ENCODE results near the gene TSKU.
"Not testable (repeated sequence)": the region's sequence is repeated elsewhere in the genome, so short reads cannot be mapped to it uniquely, and the experiment has no call there.

The TSKU gene, protein sequence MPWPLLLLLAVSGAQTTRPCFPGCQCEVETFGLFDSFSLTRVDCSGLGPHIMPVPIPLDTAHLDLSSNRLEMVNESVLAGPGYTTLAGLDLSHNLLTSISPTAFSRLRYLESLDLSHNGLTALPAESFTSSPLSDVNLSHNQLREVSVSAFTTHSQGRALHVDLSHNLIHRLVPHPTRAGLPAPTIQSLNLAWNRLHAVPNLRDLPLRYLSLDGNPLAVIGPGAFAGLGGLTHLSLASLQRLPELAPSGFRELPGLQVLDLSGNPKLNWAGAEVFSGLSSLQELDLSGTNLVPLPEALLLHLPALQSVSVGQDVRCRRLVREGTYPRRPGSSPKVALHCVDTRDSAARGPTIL

DNA sequence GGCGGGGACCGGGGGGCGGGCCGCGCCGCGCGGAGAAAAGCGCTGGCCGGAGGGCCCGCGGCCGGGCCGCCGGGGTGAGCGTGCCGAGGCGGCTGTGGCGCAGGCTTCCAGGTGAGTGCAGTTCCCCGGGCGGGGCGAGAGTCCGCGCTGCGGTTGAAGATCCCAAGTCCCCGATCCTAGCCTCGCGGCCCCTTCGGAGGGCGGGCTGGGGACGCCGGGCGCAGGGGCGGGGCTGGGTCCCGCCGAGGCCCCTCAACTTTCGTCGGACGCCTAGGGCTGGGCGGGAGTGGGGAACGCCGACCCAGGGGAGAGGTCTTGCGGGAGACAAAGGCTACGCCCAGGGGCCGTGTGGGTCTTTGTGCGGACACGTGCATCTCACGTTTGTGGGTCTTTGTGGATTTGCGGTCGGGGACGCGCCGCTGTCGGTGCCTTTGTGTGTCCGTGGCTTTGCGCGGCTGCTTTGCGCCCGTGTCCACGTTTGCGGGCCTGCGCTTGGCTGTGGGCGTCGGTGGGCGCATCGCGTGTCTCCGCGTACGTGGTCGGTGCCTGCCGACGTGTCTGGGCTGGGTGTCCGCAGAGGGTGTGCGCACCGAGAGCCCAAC, at the start of gene TSKU:
Gene TSKU (plus strand): TSS at position 63 of the 602 bp plus-strand sequence. CDS start 12,261 bp downstream, outside the sequence.
- Histone ChIP-seq H3K4me2 (peak within 1 kb of the TSS; percentile 93 to 100 (median 99)), H4K20me1 (peaks cover 15 to 45% (median 45%) of the 10 kb centered on the region in 11 experiments; a peak in 21 of 22 replicates), H3K27me3 (no peaks in the 10 kb centered on the region), H3K27ac (peak within 1 kb of the TSS; percentile 74 to 96 (median 93)), H3K9me3 (replicated peaks in 1 of 11) (peaks cover 0 to 3% (median 0%) of the 10 kb centered on the region in 11 experiments; a peak in 3 of 22 replicates), H3K4me3 (peak within 1 kb of the TSS; percentile 78 to 93 (median 86)), H3K4me1 (peaks cover 26 to 69% (median 58%) of the 10 kb centered on the region in 10 experiments), H3K36me3 (peaks cover 0 to 6% (median 0%) of the 10 kb centered on the region in 11 experiments; a peak in 2 of 22 replicates), H3K9ac (peak within 1 kb of the TSS; percentile 86 to 97 (median 93))
- no peak for TF ChIP-seq Cebpa-rat (IDR thresholded peaks at IDR 0.05)

DNA sequence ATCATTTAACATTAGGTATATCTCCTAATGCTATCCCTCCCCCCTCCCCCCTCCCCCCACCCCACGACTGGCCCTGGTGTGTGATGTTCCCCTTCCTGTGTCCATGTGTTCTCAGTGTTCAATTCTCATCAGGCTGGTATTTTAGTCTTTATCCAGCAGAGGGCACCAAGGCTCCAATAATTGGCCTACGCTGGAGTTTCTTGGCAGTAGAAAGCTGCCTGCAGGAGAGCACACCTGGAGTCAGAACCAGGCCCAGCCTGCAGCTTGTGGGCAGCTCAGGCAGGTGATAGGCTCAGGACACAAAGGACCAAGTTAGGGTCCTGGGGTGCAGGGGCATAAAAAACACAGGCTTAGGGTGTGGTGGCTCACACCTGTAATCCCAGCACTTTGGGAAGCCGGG, 49.2 kb upstream of the TSKU start:
- not testable (repeated sequence) for H3K27ac ChIP-seq; H3K9me3 ChIP-seq (replicated peaks in 1 of 11); H3K9ac ChIP-seq; H4K20me1 ChIP-seq; H3K27me3 ChIP-seq; H3K4me2 ChIP-seq; H3K36me3 ChIP-seq; H3K4me3 ChIP-seq
- H3K4me1 ChIP-seq: peaks cover 0 to 17% (median 0%) of the 10 kb centered on the region in 10 experiments; a peak in 3 of 20 replicates

DNA sequence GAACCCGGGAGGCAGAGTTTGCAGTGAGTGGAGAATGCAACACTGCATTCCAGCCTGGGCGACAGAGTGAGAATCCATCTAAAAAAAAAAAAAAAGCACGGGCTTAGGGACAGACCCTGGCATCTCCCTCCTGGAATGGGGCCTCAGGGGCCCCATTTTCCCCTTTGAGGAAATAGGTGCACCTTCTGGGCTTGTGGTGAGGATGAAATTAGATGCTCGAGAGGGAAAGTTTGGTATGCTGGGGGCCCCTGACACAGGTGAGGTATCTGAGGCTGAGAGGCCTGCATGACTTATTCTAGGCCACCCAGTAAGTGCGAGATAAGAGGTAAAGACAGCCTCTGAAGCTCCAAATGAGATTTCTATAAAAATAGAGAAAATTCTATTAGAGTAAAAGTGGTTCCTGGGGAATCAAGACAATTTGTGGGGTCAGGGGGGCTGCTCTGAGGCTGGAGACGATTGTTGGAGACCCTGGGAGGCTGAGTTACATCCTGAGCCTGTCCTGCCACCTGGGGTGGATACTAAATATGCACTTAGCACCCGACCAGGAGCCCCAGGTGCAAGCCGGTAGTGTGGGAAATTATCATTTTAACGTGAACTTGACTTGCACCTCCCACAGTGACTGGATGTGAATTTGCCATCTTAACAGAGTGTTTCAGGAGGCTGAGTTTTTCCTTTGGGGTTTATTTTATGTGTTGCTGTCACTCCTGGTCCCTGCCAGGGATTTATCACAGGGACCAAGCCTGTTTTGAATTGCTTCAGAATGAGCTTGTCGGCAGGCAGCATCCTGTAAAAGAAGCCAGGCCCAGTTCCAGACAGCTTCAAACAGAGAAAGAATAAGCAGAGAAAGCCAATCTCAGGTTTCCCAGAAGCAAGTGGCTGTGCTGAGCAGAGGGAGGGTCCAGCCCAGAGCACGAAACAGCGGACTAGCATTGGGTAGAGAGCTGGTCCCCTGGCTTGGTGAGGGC, 48.4 kb upstream of the TSKU start:
- no peak overlapping the region for H3K27ac ChIP-seq
- no peak for TF ChIP-seq Cebpa-rat (IDR thresholded peaks at IDR 0.05)
- peaks cover 0 to 6% (median 0%) of the 10 kb centered on the region in 11 experiments; a peak in 1 of 22 replicates for H4K20me1 ChIP-seq
- H3K36me3 ChIP-seq: no peaks in the 10 kb centered on the region
- no peak overlapping the region for H3K4me2 ChIP-seq
- H3K27me3 ChIP-seq: no peaks in the 10 kb centered on the region
- no peak overlapping the region for H3K4me3 ChIP-seq
- H3K4me1 ChIP-seq: peaks cover 0 to 17% (median 0%) of the 10 kb centered on the region in 10 experiments; a peak in 3 of 20 replicates
- H3K9me3 ChIP-seq (replicated peaks in 1 of 11): no peaks in the 10 kb centered on the region
- H3K9ac ChIP-seq: no peak overlapping the region

DNA sequence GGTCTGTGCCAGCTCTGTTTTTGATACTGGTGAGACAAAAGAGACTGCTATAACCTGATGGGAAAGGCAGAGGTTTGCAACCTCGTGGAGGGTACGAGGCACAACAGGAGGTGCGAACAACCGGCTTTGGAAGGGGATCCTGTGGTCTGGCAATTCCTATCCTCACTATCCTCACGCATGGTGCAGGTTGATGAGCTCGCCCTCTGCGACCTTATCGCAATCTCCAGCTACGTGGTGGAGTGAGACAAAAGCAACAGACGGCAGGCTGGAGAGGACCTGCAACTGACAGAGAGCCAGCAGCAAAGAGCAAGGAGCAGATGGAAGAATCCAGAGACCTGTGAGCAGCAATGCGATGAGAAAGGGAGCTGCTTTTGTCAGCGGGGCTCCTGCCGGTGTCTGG, 47.3 kb upstream of the TSKU start:
- Histone ChIP-seq H4K20me1 (peaks cover 0 to 6% (median 0%) of the 10 kb centered on the region in 11 experiments; a peak in 1 of 22 replicates), H3K4me2 (no peak overlapping the region), H3K4me3 (no peak overlapping the region), H3K27ac (no peak overlapping the region), H3K9me3 (replicated peaks in 1 of 11) (no peaks in the 10 kb centered on the region), H3K36me3 (no peaks in the 10 kb centered on the region), H3K9ac (no peak overlapping the region), H3K4me1 (peaks cover 0 to 22% (median 0%) of the 10 kb centered on the region in 10 experiments; a peak in 4 of 20 replicates), H3K27me3 (no peaks in the 10 kb centered on the region)
- TF ChIP-seq Cebpa-rat (IDR thresholded peaks at IDR 0.05): no peak

DNA sequence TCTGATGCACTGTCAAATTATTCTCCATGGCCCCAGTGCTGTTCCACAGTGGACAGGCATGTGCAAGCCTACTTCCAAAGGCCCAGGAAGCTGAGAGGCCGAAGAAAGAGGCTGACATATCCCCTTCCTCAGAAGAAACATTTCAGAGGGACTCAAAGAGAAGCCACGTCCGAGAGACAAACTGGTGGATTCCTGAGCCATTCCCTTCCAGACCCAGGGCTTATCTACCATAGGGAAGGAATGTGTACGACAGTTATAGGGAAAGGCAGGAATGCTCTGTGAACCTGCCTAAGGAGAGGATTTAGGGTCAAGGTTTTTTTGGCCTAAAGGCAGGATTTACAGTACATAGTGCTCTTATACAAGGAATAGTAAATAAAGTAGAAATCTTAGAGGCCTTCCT, 46.9 kb upstream of the TSKU start:
- Histone ChIP-seq H4K20me1 (peaks cover 0 to 6% (median 0%) of the 10 kb centered on the region in 11 experiments; a peak in 1 of 22 replicates), H3K4me1 (peaks cover 0 to 22% (median 0%) of the 10 kb centered on the region in 10 experiments; a peak in 4 of 20 replicates), H3K27ac (no peak overlapping the region), H3K36me3 (no peaks in the 10 kb centered on the region), H3K4me2 (no peak overlapping the region), H3K9ac (no peak overlapping the region), H3K9me3 (replicated peaks in 1 of 11) (no peaks in the 10 kb centered on the region), H3K27me3 (no peaks in the 10 kb centered on the region), H3K4me3 (no peak overlapping the region)
- no peak for TF ChIP-seq Cebpa-rat (IDR thresholded peaks at IDR 0.05)

DNA sequence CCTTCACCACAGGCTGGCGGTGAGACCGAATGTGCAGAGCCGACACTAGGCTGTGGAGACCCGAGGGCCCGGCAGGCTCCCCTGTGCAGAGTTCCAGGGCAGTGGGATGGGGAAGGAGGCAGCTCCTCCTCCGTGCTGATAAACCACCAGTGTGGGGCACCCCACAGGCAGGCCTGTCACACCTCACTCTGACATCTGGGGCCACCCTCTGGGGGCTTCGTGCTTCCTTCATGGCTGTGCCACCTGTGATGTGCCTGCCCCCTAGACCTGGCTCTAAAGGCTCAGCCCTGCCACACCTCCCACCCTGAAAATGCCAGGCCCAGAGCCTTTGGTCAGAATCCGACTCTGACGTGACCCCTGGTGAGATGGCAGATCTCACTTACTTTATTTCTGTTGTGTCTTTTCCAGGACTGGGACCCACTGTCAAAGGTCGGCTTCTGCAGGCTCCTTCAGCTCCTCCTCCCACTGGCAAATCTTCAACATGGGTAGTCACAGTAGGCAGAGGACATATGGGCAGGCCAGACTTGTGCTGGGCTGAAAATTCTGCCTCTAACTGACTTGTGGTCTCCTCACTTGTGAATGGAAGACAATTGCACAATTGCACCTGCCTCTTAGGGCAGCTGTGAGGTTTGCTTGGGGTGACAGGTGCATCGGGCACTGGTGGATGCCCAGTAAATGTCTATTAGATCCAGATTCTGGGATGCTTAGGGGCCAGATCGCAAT, 46.2 kb upstream of the TSKU start:
- Histone ChIP-seq H3K27ac (no peak overlapping the region), H4K20me1 (peaks cover 0 to 6% (median 0%) of the 10 kb centered on the region in 11 experiments; a peak in 1 of 22 replicates)
- TF ChIP-seq Cebpa-rat (IDR thresholded peaks at IDR 0.05): no peak

GRCh38 chr11:76738618-76739240, 44.4 kb upstream of the TSKU start:
- no peak for TF ChIP-seq Cebpa-rat (IDR thresholded peaks at IDR 0.05)
- no peaks in the 10 kb centered on the region for H4K20me1 ChIP-seq
- H3K9ac ChIP-seq: no peak overlapping the region
- H3K4me2 ChIP-seq: no peak overlapping the region
- H3K4me1 ChIP-seq: peaks cover 0 to 13% (median 0%) of the 10 kb centered on the region in 10 experiments; a peak in 3 of 20 replicates
- no peaks in the 10 kb centered on the region for H3K36me3 ChIP-seq
- no peak overlapping the region for H3K27ac ChIP-seq
- H3K4me3 ChIP-seq: no peak overlapping the region
- no peaks in the 10 kb centered on the region for H3K9me3 ChIP-seq (replicated peaks in 1 of 11)
- no peaks in the 10 kb centered on the region for H3K27me3 ChIP-seq

More for the DNA sequence above, 46.2 kb upstream of the TSKU start:
- no peaks in the 10 kb centered on the region for H3K27me3 ChIP-seq
- no peaks in the 10 kb centered on the region for H3K36me3 ChIP-seq
- H3K4me2 ChIP-seq: no peak overlapping the region
- H3K4me3 ChIP-seq: no peak overlapping the region
- no peak overlapping the region for H3K9ac ChIP-seq
- H3K4me1 ChIP-seq: peaks cover 0 to 22% (median 0%) of the 10 kb centered on the region in 10 experiments; a peak in 4 of 20 replicates
- no peaks in the 10 kb centered on the region for H3K9me3 ChIP-seq (replicated peaks in 1 of 11)

DNA sequence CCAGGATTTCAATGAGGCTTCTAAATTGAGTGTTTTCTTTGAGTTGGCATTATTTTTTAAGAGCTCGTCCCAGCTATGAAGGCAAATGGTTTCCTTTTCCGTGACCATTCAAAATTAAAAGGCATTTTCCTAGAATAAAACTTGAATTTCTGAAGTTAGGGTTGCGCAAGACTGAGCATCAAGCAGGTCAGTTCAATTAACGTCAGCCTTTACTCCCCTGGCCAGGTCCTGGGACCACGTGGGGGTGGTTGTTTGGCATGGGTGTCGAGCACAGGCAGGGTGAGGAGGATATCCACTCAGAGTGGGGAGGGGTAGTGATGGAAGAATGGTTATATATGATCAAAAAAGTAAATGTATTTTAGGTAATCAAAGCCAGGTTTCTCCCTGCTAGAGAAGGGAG, 43.4 kb upstream of the TSKU start:
- Histone ChIP-seq H3K9ac (no peak overlapping the region), H3K27me3 (no peaks in the 10 kb centered on the region), H3K4me2 (no peak overlapping the region), H4K20me1 (no peaks in the 10 kb centered on the region), H3K4me3 (no peak overlapping the region), H3K36me3 (no peaks in the 10 kb centered on the region), H3K9me3 (replicated peaks in 1 of 11) (no peaks in the 10 kb centered on the region), H3K4me1 (peaks cover 0 to 17% (median 0%) of the 10 kb centered on the region in 10 experiments; a peak in 4 of 20 replicates), H3K27ac (no peak overlapping the region)
- peak in 5 of 11 experiments; percentile 13 to 73 (median 37); a peak in 4 of 22 replicates for TF ChIP-seq Cebpa-rat (IDR thresholded peaks at IDR 0.05)

All from BLaER1 treated with 17β-estradiol and CSF1 and Interleukin-3, amounts not matched to agents 10 nM and 100 nM (cell line).